GM10266 (cell line): Measurements from ENCODE around the gene PHACTR1.

ENCODE experiments used
- DNase-seq: peaks from one replicate; pipeline ENCODE4 v3.0.0; 2012; ENCODE audit errors: extremely low spot score
- CTCF ChIP-seq: IDR thresholded peaks from 2 replicates; pipeline ENCODE4 v1.5.1; 2012; ENCODE audit warnings: mild to moderate bottlenecking, low read depth; ENCODE audit not compliant: control insufficient read depth, insufficient read depth; ENCODE audit errors: missing control alignments

The PHACTR1 gene

GRCh38 chr6:12779772-12780171, 63.2 kb downstream of the PHACTR1 start:
- no peak for TF ChIP-seq CTCF

GRCh38 chr6:12782136-12782535, 65.6 kb downstream of the PHACTR1 start:
- DNase-seq: no peak
- TF ChIP-seq CTCF: no peak

More at GRCh38 chr6:12779772-12780171, 63.2 kb downstream of the PHACTR1 start:
- no peak for DNase-seq

- TF ChIP-seq CTCF: no peak
- DNase-seq: no peak
These were observed 68.7 kb downstream of the PHACTR1 start for GRCh38 chr6:12785301-12785700.

- no peak for TF ChIP-seq CTCF
- DNase-seq: no peak
These were observed 69.4 kb downstream of the PHACTR1 start for GRCh38 chr6:12785921-12786320.

- TF ChIP-seq CTCF: no peak
These were observed 74.8 kb downstream of the PHACTR1 start for GRCh38 chr6:12791371-12791770.

GRCh38 chr6:12798326-12798725, 81.8 kb downstream of the PHACTR1 start:
- no peak for TF ChIP-seq CTCF
- DNase-seq: no peak

More at GRCh38 chr6:12791371-12791770, 74.8 kb downstream of the PHACTR1 start:
- no peak for DNase-seq

- no peak for TF ChIP-seq CTCF
- DNase-seq: no peak
These were observed 83.6 kb downstream of the PHACTR1 start for GRCh38 chr6:12800120-12800519.
